Astrocyte of the spinal cord (primary cell): ENCODE data around the gene PHF12.

ENCODE experiments used
- DNase-seq: peaks from one replicate; pipeline ENCODE4 v3.0.0; 2011; ENCODE audit warnings: low read depth, low spot score
- H3K4me3 ChIP-seq: 2 replicates; pipeline ENCODE4 v1.5.1; 2011; ENCODE audit warnings: low read depth, mild to moderate bottlenecking, low read length, moderate library complexity
- CTCF ChIP-seq: IDR thresholded peaks from 2 replicates; pipeline ENCODE4 v1.5.1; 2012; ENCODE audit warnings: low read depth, mild to moderate bottlenecking, low read length, inconsistent platforms
- in situ Hi-C: cut with HindIII; loops from 2 replicates; pipeline ENCODE4 v1.10.0; 2017; ENCODE audit warnings: low sequenced_read_pairs

The PHF12 gene

GRCh38 chr17:28946239-28946638 lies 5.1 kb downstream of the PHF12 start:
- DNase-seq, result peak; percentile 92
- H3K4me3 ChIP-seq, result no peak overlapping the region
- in situ Hi-C loops, result no loop called here
- TF ChIP-seq CTCF, result no peak

- DNase-seq, result peak; percentile 63
- no peak for TF ChIP-seq CTCF
- no peak overlapping the region for H3K4me3 ChIP-seq
- in situ Hi-C loops, result no loop called here
Observed at GRCh38 chr17:28944862-28945741, 6.2 kb downstream of the PHF12 start.

- DNase-seq, result no peak
- in situ Hi-C loops, result no loop called here
- no peak for TF ChIP-seq CTCF
- no peak overlapping the region for H3K4me3 ChIP-seq
Observed at GRCh38 chr17:28944343-28944742, 7.0 kb downstream of the PHF12 start.

GRCh38 chr17:28942925-28943324 lies 8.4 kb downstream of the PHF12 start:
- no peak overlapping the region for H3K4me3 ChIP-seq
- DNase-seq, result no peak
- in situ Hi-C loops, result no loop called here
- no peak for TF ChIP-seq CTCF

- in situ Hi-C loops, result no loop called here
- no peak for DNase-seq
- TF ChIP-seq CTCF, result no peak
- no peak overlapping the region for H3K4me3 ChIP-seq
Observed at GRCh38 chr17:28941251-28941650, 10.1 kb downstream of the PHF12 start.

GRCh38 chr17:28940675-28941074 lies 10.6 kb downstream of the PHF12 start:
- in situ Hi-C loops, result no loop called here
- H3K4me3 ChIP-seq, result no peak overlapping the region
- TF ChIP-seq CTCF, result no peak
- DNase-seq, result no peak

- no peak for TF ChIP-seq CTCF
- no peak overlapping the region for H3K4me3 ChIP-seq
- in situ Hi-C loops, result no loop called here
- DNase-seq, result no peak
Observed at GRCh38 chr17:28940142-28940541, 11.2 kb downstream of the PHF12 start.
